SK-N-SH treated with all-trans-retinoic acid at 6 μM for 48 hours (cell line): ENCODE data around the gene CCN5.

Source experiments
- ATAC-seq: fragments of 200-7000 bp; cut with Tn5 transposase; 3 replicates; pipeline ENCODE4 v1.9.1; 2020; ENCODE audit warnings: mild to moderate bottlenecking, moderate library complexity
- ARNTL ChIP-seq: fragments of 450-650 bp; formaldehyde crosslinking; IDR thresholded peaks from 2 replicates; pipeline ENCODE4 v1.5.0; 2020; ENCODE audit warnings: low read depth, mild to moderate bottlenecking, moderate library complexity, borderline replicate concordance
- BACH2 ChIP-seq: fragments of 250-450 bp; sonication (Bioruptor Pico); IDR thresholded peaks from 2 replicates; pipeline ENCODE4 v1.9.0; 2021; ENCODE audit warnings: mild to moderate bottlenecking, borderline replicate concordance
- ESRRG ChIP-seq: fragments of 250-450 bp; sonication (Bioruptor Pico); IDR thresholded peaks from 2 replicates; pipeline ENCODE4 v1.6.1; 2021; ENCODE audit warnings: mild to moderate bottlenecking
- GLIS3 ChIP-seq: fragments of 250-450 bp; sonication (Bioruptor Pico); IDR thresholded peaks from 2 replicates; pipeline ENCODE4 v1.5.0; 2020; ENCODE audit warnings: mild to moderate bottlenecking, moderate library complexity
- ISL1 ChIP-seq: fragments of 250-450 bp; sonication (Bioruptor Pico); IDR thresholded peaks from 2 replicates; pipeline ENCODE4 v2.1.2; 2022; ENCODE audit warnings: mild to moderate bottlenecking, moderate library complexity
- OSR1 ChIP-seq: fragments of 250-450 bp; sonication (Bioruptor Pico); IDR thresholded peaks from 2 replicates; pipeline ENCODE4 v1.8.0; 2022; ENCODE audit warnings: moderate library complexity, mild to moderate bottlenecking, inconsistent platforms
- PPARA ChIP-seq: fragments of 250-450 bp; sonication (Bioruptor Pico); IDR thresholded peaks from 2 replicates; pipeline ENCODE4 v1.5.0; 2020; ENCODE audit warnings: mild to moderate bottlenecking, borderline replicate concordance
- RARB ChIP-seq: fragments of 250-450 bp; sonication (Bioruptor Pico); IDR thresholded peaks from 2 replicates; pipeline ENCODE4 v1.8.0; 2021; ENCODE audit warnings: mild to moderate bottlenecking, moderate library complexity
- SNAI2 ChIP-seq: fragments of 250-450 bp; sonication (Bioruptor Pico); IDR thresholded peaks from 2 replicates; pipeline ENCODE4 v1.5.0; 2020; ENCODE audit warnings: mild to moderate bottlenecking, moderate library complexity
- TCF4 ChIP-seq: fragments of 250-450 bp; sonication (Bioruptor Pico); IDR thresholded peaks from 2 replicates; pipeline ENCODE4 v1.8.0; 2021; ENCODE audit warnings: mild to moderate bottlenecking, moderate library complexity, borderline replicate concordance
- TOX ChIP-seq: fragments of 250-450 bp; sonication (Bioruptor Pico); IDR thresholded peaks from 2 replicates; pipeline ENCODE4 v1.8.0; 2021; ENCODE audit warnings: mild to moderate bottlenecking, moderate library complexity, borderline replicate concordance
- ZC3H10 ChIP-seq: fragments of 250-450 bp; sonication (Bioruptor Pico); IDR thresholded peaks from 2 replicates; pipeline ENCODE4 v1.5.1; 2021; ENCODE audit warnings: mild to moderate bottlenecking, moderate library complexity
- ZFP3 ChIP-seq: fragments of 250-450 bp; sonication (Bioruptor Pico); IDR thresholded peaks from 2 replicates; pipeline ENCODE4 v1.5.0; 2020; ENCODE audit warnings: mild to moderate bottlenecking, moderate library complexity
- ZFP30 ChIP-seq: fragments of 450-650 bp; formaldehyde crosslinking; IDR thresholded peaks from 2 replicates; pipeline ENCODE4 v1.5.0; 2022; ENCODE audit warnings: mild to moderate bottlenecking, moderate library complexity
- ZNF70 ChIP-seq: fragments of 450-650 bp; formaldehyde crosslinking; IDR thresholded peaks from 2 replicates; pipeline ENCODE4 v1.5.0; 2020; ENCODE audit warnings: mild to moderate bottlenecking, moderate library complexity
- ZNF8 ChIP-seq: fragments of 450-650 bp; formaldehyde crosslinking; IDR thresholded peaks from 2 replicates; pipeline ENCODE4 v1.5.0; 2020; ENCODE audit warnings: mild to moderate bottlenecking, moderate library complexity
- TF ChIP-seq, protein P1 (sequence below): fragments of 250-450 bp; sonication (Bioruptor Pico); IDR thresholded peaks from 2 replicates; pipeline ENCODE4 v1.5.1; 2020; ENCODE audit warnings: low read depth, mild to moderate bottlenecking, moderate library complexity
- TF ChIP-seq, protein P2 (sequence below): fragments of 250-450 bp; sonication (Bioruptor Pico); IDR thresholded peaks from 2 replicates; pipeline ENCODE4 v1.5.1; 2021; ENCODE audit warnings: mild to moderate bottlenecking, moderate library complexity
- TF ChIP-seq, protein P3 (sequence below): fragments of 250-450 bp; sonication (Bioruptor Pico); IDR thresholded peaks from 2 replicates; pipeline ENCODE4 v1.5.0; 2020; ENCODE audit warnings: mild to moderate bottlenecking, moderate library complexity
- TF ChIP-seq, protein P4 (sequence below): fragments of 250-450 bp; sonication (Bioruptor Pico); IDR thresholded peaks from 2 replicates; pipeline ENCODE4 v1.8.0; 2020; ENCODE audit warnings: mild to moderate bottlenecking, moderate library complexity, borderline replicate concordance

CCN5 gene

DNA sequence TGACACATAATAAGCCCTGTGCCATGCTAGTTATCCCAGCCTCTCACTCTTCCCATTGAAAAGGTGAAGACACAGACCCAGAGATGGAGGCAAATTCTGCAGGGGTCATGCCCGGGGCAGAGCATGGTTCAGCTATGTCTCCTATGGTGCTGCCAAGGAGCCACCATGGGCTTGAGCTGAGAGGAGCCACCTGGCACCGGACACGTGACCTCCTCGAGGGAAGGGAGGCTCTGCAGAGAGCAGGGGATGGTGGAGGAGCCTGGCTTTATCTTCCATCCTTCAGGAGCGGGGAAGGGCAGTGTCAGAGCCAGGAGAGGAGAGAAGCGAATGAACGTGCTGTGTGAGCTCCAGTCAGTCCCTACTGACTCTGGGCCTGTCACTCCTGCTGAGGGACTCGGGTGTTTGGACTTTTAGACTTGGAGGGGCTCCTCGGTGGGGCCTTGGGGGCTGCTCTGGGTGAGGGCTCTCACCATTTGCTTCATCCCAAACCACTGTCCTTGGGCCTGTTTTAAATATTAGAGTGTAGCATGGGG lies 11.1 kb upstream of the CCN5 start:
- ATAC-seq: no peak
- TF ChIP-seq PPARA (CRISPR knock-in tag) (no peak), TCF4 (no peak), ZNF70 (CRISPR knock-in tag) (no peak)

DNA sequence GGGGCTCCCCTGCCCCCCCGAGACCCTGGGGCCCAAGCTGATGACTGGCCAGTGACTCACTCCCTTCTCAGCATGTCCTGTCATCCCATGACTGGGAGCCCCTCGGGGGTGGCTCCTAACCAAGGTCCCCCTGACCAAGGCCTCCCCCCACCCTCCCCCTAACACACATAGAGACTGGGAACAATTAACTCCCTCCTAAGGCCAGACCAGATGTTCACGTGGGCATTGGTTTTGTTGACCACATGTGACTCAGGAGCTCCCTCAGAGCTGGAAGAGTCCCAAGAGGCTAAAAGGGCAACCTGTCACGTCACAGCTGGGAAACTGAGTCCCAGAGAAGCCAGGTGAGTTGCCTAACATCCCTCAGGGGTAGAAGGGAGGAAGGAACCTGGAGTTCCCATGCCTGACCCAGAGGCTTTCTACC lies 10.6 kb upstream of the CCN5 start:
- ATAC-seq: peak; percentile 34
- TF ChIP-seq ZNF70 (CRISPR knock-in tag) (no peak), TOX (CRISPR knock-in tag) (no peak), ESRRG (CRISPR knock-in tag) (no peak)

DNA sequence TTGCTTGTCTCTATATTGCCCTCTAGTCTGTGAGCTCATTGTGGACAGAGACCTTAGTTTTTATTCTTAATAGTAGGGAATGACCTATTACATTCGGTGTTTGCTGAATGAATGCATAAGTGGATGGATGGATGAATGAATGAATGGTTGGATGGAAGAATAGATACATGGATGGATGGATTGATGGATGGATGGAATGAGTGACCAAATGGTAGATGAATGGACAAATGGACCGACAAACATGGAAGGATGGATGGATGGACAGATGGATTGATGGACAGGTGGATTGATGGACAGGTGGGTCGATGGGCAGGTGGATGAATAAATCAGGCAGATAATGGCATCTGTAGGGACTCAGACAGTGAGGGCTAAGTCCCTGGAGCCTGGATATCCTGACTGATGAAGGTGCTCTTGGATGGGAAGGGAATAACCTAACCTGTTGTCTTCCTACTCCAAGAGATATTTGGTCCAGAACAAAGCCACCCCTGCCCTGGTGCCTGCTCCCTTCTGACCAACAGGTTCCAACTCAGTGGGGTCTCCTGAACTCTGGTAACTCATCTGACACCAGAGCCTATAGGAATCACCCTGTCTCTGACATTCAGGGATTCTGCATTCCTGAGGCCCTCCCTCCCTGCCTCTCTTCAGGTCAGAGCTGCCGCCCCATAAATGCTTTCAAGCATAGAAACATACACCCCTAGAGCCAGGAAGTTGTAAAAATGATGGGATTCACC lies 9.6 kb upstream of the CCN5 start:
- TF ChIP-seq ESRRG (CRISPR knock-in tag) (no peak), OSR1 (no peak), ZFP3 (CRISPR knock-in tag) (no peak), PPARA (CRISPR knock-in tag) (no peak), ARNTL (CRISPR knock-in tag) (no peak), BACH2 (CRISPR knock-in tag) (no peak), TCF4 (no peak), ZNF70 (CRISPR knock-in tag) (no peak), SNAI2 (no peak), ZC3H10 (CRISPR knock-in tag) (no peak), ZNF8 (CRISPR knock-in tag) (no peak), ISL1 (CRISPR knock-in tag) (no peak), TOX (CRISPR knock-in tag) (no peak), ZFP30 (CRISPR knock-in tag) (no peak), RARB (CRISPR knock-in tag) (no peak), GLIS3 (CRISPR knock-in tag) (no peak)
- TF ChIP-seq, protein P1, sequence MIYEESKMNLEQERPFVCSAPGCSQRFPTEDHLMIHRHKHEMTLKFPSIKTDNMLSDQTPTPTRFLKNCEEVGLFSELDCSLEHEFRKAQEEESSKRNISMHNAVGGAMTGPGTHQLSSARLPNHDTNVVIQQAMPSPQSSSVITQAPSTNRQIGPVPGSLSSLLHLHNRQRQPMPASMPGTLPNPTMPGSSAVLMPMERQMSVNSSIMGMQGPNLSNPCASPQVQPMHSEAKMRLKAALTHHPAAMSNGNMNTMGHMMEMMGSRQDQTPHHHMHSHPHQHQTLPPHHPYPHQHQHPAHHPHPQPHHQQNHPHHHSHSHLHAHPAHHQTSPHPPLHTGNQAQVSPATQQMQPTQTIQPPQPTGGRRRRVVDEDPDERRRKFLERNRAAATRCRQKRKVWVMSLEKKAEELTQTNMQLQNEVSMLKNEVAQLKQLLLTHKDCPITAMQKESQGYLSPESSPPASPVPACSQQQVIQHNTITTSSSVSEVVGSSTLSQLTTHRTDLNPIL (CRISPR knock-in tag): no peak
- TF ChIP-seq, protein P2, sequence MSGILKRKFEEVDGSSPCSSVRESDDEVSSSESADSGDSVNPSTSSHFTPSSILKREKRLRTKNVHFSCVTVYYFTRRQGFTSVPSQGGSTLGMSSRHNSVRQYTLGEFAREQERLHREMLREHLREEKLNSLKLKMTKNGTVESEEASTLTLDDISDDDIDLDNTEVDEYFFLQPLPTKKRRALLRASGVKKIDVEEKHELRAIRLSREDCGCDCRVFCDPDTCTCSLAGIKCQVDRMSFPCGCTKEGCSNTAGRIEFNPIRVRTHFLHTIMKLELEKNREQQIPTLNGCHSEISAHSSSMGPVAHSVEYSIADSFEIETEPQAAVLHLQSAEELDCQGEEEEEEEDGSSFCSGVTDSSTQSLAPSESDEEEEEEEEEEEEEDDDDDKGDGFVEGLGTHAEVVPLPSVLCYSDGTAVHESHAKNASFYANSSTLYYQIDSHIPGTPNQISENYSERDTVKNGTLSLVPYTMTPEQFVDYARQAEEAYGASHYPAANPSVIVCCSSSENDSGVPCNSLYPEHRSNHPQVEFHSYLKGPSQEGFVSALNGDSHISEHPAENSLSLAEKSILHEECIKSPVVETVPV (CRISPR knock-in tag): no peak
- TF ChIP-seq, protein P3, sequence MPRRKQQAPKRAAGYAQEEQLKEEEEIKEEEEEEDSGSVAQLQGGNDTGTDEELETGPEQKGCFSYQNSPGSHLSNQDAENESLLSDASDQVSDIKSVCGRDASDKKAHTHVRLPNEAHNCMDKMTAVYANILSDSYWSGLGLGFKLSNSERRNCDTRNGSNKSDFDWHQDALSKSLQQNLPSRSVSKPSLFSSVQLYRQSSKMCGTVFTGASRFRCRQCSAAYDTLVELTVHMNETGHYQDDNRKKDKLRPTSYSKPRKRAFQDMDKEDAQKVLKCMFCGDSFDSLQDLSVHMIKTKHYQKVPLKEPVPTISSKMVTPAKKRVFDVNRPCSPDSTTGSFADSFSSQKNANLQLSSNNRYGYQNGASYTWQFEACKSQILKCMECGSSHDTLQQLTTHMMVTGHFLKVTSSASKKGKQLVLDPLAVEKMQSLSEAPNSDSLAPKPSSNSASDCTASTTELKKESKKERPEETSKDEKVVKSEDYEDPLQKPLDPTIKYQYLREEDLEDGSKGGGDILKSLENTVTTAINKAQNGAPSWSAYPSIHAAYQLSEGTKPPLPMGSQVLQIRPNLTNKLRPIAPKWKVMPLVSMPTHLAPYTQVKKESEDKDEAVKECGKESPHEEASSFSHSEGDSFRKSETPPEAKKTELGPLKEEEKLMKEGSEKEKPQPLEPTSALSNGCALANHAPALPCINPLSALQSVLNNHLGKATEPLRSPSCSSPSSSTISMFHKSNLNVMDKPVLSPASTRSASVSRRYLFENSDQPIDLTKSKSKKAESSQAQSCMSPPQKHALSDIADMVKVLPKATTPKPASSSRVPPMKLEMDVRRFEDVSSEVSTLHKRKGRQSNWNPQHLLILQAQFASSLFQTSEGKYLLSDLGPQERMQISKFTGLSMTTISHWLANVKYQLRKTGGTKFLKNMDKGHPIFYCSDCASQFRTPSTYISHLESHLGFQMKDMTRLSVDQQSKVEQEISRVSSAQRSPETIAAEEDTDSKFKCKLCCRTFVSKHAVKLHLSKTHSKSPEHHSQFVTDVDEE (CRISPR knock-in tag): no peak
- TF ChIP-seq, protein P4, sequence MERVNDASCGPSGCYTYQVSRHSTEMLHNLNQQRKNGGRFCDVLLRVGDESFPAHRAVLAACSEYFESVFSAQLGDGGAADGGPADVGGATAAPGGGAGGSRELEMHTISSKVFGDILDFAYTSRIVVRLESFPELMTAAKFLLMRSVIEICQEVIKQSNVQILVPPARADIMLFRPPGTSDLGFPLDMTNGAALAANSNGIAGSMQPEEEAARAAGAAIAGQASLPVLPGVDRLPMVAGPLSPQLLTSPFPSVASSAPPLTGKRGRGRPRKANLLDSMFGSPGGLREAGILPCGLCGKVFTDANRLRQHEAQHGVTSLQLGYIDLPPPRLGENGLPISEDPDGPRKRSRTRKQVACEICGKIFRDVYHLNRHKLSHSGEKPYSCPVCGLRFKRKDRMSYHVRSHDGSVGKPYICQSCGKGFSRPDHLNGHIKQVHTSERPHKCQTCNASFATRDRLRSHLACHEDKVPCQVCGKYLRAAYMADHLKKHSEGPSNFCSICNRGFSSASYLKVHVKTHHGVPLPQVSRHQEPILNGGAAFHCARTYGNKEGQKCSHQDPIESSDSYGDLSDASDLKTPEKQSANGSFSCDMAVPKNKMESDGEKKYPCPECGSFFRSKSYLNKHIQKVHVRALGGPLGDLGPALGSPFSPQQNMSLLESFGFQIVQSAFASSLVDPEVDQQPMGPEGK (CRISPR knock-in tag): no peak
- no peak for ATAC-seq

DNA sequence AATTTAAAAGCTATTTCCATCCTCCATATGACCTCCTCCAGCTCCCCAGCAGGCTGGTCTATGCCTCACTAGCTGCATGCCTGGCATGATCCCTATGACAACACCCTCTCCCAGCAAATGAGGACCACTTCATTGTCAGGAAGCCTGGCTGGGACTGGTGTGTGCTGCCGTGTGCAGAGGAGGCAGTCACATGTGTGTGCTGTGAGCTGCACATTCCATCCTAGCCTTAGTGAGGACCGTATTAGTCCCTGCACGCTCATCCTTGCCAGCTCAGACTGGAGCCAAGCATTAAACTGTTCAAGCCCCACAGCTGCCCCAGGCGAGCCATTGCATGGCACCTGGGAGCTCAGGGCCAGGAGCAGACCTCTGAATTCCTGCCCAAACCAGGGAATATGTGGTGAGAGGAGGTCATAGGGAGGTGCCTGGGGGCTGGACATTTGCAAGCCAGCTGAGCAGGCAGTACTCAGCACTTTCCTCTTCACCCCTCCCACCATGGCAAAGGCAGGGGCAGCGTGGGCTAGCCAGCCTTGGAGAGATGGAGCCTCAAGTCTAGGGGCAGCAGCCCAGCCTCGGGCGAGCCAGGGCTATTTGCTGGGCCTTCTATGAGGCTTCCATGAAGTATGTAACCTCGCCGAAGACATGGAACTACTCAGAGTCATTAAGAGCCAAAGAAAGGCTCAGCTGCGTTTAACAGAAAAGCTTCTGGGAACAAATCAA lies 8.7 kb upstream of the CCN5 start:
- ATAC-seq: peak; percentile 30; the same call in 1 of the 3 replicates

More for the DNA sequence above, 8.7 kb upstream of the CCN5 start:
- no peak for TF ChIP-seq ZFP3 (CRISPR knock-in tag)
- TF ChIP-seq SNAI2: no peak
- no peak for TF ChIP-seq ESRRG (CRISPR knock-in tag)
- TF ChIP-seq ZC3H10 (CRISPR knock-in tag): no peak
- TF ChIP-seq ZNF70 (CRISPR knock-in tag): no peak
- TF ChIP-seq, all 23 proteins: peak for 0
